Fibroblast of skin of scalp (primary cell): ENCODE data around the gene LAMB4.

Source experiments
- DNase-seq: peaks from one replicate; pipeline ENCODE4 v3.0.0-alpha.2; 2013

LAMB4 gene

DNA sequence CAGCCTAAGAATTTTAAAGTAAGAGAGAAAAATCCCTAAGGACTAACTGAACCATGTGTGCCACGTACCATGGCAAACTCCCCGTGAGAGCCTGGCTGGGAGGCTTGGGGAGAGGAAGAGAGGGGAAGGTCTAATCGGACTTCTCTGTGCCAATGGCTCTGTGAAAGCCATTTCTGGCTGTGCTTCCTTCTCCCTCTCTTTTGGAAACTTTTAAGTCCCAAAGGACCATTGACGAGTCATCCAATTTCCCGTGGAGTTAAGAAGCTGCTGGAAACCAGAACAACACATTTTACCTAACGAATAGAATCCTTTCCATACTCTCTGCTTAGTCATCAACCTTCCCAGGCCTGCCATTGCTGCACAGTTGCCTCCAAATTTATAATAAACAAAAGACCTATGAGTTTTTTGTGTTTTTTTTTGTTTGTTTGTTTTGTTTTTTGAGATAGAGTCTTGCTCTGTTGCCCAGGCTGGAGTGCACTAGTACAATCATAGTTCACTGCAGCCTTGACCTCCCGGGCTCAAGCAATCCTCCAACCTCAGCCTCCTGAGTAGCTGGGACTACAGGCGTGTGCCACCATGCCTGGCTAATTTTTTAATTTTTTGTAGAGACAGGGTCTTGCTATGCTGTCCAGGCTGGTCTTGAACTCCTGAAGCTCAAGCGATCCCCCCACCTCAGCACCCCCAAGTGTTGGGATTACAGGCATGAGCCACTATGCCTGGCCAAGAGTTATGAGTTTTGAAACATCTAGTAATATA is 140.4 kb downstream of the LAMB4 start:
- peak; percentile 89 for DNase-seq

DNA sequence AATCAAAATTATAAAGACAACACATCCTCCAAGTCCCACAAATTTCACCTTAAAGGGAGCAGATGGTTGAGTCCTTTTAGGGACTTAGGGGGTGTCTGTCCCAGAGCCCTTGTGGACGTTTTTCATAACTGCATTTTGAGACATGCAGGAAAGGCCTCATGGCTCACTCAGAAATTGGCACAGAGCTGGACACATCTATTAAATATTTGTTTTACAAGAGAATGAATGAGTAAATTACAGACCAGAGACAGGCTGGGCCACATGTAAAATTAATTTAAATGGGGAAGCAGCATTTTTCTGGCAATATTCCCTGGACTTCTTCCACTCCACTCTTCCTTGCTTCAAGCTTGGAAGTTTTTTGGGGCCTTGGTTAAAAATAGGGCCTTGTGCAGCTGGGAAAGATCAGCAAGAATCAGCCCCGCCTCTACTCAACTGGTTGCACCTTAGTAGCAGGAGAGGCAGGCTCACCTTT is 147.2 kb downstream of the LAMB4 start:
- peak; percentile 29 for DNase-seq

DNA sequence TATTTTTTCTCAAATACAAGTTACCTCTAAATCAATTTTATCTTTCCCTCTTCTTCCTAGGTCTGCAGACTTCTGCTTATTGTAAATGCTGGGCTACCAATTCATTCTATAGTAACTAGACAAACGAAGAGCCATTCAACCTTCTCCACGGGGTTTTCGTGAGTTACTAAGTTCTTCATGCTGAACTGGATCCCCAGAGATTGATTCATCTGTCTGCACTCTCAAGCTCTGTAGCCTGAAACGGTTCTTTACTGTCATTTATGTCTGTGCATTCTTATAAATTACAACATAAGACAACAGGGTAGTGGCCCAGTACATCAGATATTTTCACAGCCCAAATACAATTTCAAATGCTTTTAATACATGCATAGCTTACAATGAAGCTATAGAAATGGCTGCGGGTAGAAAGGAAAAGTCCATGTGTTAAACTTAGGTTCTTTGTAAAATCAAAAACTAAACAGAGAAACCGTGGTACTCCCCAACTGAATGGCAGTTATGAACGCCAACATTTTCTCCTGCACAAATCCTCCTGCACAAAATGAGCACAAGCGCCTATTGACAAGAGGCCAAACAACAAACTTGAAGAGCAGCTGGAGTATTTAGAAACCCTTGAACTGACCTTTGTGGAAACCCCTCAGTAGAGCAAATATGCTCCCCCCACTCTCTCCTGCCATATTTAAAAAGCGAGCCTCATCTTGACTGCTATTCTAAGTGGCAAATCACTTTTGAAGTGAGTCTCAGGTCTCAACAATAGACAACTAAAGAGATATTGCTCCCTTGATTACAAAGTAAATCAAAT is 147.9 kb downstream of the LAMB4 start:
- no peak for DNase-seq

DNA sequence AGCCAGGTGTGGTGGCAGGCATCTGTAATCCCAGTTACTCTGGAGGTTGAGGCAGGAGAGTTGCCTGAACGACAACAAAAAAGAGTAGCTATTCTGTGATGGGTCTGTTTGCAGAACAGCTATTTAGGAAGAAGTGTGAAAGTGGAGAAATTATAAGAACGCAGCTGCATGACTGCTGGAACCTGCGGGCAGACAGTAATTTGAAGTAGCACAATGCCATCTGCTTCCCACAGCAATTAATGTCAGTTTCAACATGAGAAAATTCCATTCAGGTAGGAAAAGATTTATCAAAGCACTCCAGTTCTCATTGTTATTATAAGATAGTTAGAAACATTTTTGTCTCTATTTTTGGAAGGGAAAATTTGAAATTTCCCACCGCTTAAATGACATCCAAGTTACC is 148.7 kb downstream of the LAMB4 start:
- no peak for DNase-seq

DNA sequence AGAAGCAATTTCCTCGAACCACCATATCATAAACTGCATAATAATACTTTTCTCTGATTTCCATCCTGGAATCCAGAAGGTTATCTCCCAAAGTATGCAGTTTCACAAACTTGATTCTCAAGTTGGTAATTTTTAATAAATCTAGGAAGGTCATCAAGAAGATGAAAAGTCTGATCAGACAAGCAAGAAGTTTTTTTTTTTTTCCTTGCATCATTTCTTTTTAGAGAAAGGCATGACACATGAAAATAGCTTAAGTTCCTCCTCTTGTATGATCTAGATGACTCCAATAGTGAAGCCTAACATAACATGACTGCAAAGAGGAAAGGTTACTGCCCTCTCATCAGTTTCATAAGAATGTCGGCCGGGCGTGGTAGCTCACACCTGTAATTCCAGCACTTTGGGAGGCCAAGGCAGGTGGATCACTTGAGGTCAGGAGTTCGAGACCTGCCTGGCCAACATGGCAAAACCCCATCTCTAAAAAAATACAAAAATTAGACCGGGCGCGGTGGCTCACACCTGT is 149.4 kb downstream of the LAMB4 start:
- DNase-seq: no peak

DNA sequence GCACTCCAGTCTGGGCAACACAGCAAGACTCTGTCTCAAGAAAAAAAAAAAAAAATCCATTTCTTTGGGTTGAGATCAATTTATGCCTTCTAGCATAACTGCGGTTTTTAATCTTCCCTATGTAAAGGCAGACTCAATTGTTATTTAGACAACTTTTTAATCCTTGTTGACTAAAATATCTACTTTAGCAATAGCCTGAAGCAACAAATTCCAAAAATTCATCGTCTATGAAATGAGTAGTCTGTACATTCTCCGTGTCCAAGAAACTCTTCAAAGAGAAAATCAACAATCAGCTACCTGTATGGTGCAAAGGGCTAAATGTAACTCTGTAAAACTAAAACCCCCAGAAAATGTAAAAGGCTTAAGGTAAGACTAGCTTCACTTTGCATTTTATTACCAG is 150.0 kb downstream of the LAMB4 start:
- DNase-seq: no peak

DNA sequence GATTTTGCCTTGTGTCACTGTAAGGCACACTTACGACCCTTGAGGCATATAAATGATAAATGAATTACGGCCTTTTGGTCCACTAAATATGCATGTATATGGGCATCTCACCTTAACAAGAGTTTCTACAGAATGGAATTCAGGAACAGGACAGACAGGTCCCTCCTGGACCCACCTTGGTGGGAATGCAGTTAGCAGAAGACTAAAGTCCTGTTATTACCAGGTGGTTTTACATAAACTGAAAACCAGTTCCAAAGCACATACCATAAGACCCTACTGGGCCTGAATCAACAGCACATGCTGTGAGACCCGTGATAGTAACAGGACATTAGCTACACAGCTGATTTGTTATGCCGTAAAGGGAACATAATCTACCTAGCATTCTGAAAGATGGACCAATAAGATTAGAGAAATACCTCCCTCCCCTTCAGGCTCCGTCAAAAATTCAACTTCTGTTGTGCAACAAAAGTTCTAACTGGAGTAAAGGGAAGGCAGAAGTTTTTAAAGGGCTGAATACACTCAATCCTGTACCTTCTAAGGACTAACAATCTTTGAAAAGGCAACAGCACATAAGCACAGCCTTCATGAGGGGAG is 151.2 kb downstream of the LAMB4 start:
- no peak for DNase-seq

DNA sequence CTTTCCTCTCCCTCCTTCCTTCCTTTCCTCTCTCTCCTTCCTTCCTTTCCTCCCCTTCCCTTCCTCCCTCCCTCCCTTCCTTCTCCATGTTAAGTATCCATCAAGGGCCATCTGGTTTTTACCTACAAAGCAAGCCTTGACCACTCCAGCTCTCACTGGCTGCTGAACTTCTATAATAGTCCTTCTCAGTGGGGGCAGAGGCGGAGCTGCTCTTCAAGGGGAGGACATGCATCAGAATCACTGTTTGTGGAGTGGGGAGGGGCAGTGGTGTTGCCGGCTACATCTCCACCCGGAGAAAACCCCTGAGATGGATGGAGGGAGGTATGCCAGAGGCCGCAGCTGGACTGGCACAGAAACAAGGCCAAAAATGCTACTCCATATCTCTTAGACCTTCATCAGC is 153.1 kb downstream of the LAMB4 start:
- no peak for DNase-seq

DNA sequence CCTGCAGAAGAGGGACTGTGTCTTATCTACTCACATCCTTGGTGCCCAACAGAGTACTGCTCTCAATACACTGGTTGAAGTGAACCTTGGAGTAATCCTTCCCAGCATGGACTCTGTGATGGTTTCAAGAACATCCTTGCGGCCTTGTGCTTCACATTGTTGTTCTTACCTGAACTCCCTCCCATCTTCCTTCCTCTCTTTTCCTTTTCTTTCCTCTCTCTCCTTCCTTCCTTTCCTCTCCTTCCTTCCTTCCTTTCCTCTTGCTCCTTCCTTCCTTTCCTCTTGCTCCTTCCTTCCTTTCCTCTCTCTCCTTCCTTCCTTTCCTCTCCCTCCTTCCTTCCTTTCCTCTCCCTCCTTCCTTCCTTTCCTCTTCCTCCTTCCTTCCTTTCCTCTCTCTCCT is 153.5 kb downstream of the LAMB4 start:
- DNase-seq: no peak

DNA sequence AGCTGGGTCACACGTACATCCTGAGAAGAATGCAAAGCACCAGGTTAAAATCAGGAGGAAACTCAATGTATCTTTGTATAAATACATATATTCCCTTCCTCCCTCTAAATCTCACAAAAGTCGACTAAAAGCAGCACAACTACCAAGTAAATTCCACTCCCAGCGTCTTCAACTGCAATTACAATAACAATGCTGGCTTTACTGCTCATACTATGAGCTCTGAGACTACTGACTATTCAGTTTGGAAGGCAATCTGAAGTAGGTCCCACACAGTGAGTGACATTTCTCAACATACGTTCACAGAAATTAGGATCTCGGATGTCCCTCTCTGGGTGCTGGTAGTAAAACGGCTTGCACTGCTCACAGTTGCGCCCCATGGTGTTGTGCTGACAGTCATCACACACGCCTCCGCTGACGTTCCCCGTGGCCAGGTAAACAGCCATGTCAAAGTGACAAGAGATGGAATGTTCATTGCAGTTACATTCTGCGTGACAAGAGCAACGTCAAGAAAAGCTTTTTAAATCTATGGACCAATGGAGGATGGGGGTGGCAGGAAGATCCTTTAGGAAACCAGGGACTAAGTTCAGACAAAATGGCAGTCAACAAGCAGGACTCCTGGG is 154.7 kb downstream of the LAMB4 start:
- no peak for DNase-seq

DNA sequence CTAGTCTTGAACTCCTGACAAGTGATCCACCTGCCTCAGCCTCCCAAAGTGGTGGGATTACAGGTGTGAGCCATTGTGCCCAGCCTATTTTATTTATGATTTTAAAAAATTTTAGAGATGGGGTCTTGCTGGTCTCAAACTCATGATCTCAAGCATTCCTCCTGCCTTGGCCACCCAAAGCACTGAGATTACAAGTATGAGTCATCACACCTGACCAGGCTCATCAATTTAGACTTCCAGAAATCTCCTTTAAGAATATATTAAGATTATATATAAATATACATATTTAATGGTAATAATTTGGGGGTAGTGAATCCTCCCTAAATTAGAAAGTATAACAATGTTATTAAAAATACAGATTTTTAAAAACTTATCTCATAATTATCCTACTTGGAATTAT is 156.3 kb downstream of the LAMB4 start:
- DNase-seq: no peak
